BJ (cell line): ENCODE results near the gene FHOD3. TPM values are rescaled to one million over a fixed set of nuclear protein-coding genes. Genes with fewer than 3 reads are reported as not detected.

Experiments
- CTCF ChIA-PET: fragments of 350-600 bp; formaldehyde crosslinking; extraction: SDS; loops from one replicate; lab custom pipeline; 2021; ENCODE audit warnings: antibody characterized with exemption, inconsistent platforms; lab: Yijun Ruan, JAX
- POLR2A ChIA-PET: fragments of 300-600 bp; sonication (Branson Sonifier 250); formaldehyde crosslinking; extraction: SDS; loops from one replicate; lab custom pipeline; 2021; ENCODE audit warnings: antibody characterized with exemption; lab: Charles Lee
- DNase-seq: peaks from one replicate; pipeline ENCODE4 v3.0.0-alpha.2; 2011; ENCODE audit warnings: low read depth
- H3K27me3 ChIP-seq: 2 replicates; pipeline ENCODE4 v1.6.0; 2011; ENCODE audit warnings: low read length; ENCODE audit not compliant: control insufficient read depth, insufficient read depth
- H3K36me3 ChIP-seq: 2 replicates; pipeline ENCODE4 v1.5.1; 2011; ENCODE audit warnings: low read length; ENCODE audit not compliant: control insufficient read depth, insufficient read depth
- H3K4me3 ChIP-seq: 2 replicates; pipeline ENCODE4 v1.5.1; 2011; ENCODE audit warnings: low read depth, mild to moderate bottlenecking, control low read depth, low read length
- CTCF ChIP-seq: IDR thresholded peaks from 2 replicates; pipeline ENCODE4 v1.5.1; 2011; ENCODE audit warnings: low read depth, mild to moderate bottlenecking, control low read depth, inconsistent platforms, low read length, moderate library complexity; ENCODE audit not compliant: insufficient read depth
- polyA plus RNA-seq: library from polyadenylated mRNA; depleted of rRNA; stranded (reverse); fragments of >200 nt; gene quantifications from 2 replicates; pipeline ENCODE4 v1.2.3, GENCODE V29; 2011

FHOD3 gene
- polyA plus RNA-seq, 1 experiment: 24.6 TPM

- Histone ChIP-seq H3K36me3 (no peaks in the 10 kb centered on the region), H3K4me3 (no peak overlapping the region), H3K27me3 (no peaks in the 10 kb centered on the region; the same call in 1 of the 2 replicates)
- CTCF ChIA-PET: no interaction called here
- POLR2A ChIA-PET: no interaction called here
- TF ChIP-seq CTCF: no peak
- peak; percentile 64 for DNase-seq
Observed at GRCh38 chr18:36697905-36698304, 400.4 kb downstream of the FHOD3 start.

- TF ChIP-seq CTCF: no peak
- Histone ChIP-seq H3K4me3 (no peak overlapping the region), H3K36me3 (peaks cover 1% of the 10 kb centered on the region; the same call in 1 of the 2 replicates), H3K27me3 (no peaks in the 10 kb centered on the region; the same call in 1 of the 2 replicates)
- ChIA-PET CTCF (interaction anchor here (1.2 kb wide), 1 partner anchor 13 kb away, joined by 4 read pairs; no protein-coding TSS in a partner anchor), POLR2A (no interaction called here)
- no peak for DNase-seq
Observed at GRCh38 chr18:36700955-36701354, 403.4 kb downstream of the FHOD3 start.

- peaks cover 1% of the 10 kb centered on the region; the same call in 1 of the 2 replicates for H3K36me3 ChIP-seq
- POLR2A ChIA-PET: no interaction called here
- no peak overlapping the region for H3K4me3 ChIP-seq
- no peaks in the 10 kb centered on the region; the same call in 1 of the 2 replicates for H3K27me3 ChIP-seq
- no peak for TF ChIP-seq CTCF
- CTCF ChIA-PET: interaction anchor here (1.0 to 1.2 kb wide), 2 partner anchors 10 to 15 kb away, joined by 3 to 4 read pairs; no protein-coding TSS in a partner anchor
- no peak for DNase-seq
Observed at GRCh38 chr18:36702401-36703013, 405.0 kb downstream of the FHOD3 start.

- ChIA-PET CTCF (interaction anchor here (0.7 to 2.2 kb wide), 2 partner anchors 9 to 16 kb away, joined by 3 to 9 read pairs; no protein-coding TSS in a partner anchor), POLR2A (no interaction called here)
- peaks cover 3% of the 10 kb centered on the region; the same call in 1 of the 2 replicates for H3K36me3 ChIP-seq
- no peaks in the 10 kb centered on the region; the same call in 1 of the 2 replicates for H3K27me3 ChIP-seq
- H3K4me3 ChIP-seq: no peak overlapping the region
- no peak for DNase-seq
- TF ChIP-seq CTCF: no peak
Observed at GRCh38 chr18:36704156-36704555, 406.6 kb downstream of the FHOD3 start.

GRCh38 chr18:36706134-36706881 lies 408.8 kb downstream of the FHOD3 start:
- no peak for TF ChIP-seq CTCF
- Histone ChIP-seq H3K36me3 (peaks cover 7% of the 10 kb centered on the region; the same call in 1 of the 2 replicates), H3K4me3 (no peak overlapping the region), H3K27me3 (no peaks in the 10 kb centered on the region)
- POLR2A ChIA-PET: no interaction called here
- CTCF ChIA-PET: interaction anchor here (1.3 kb wide), 1 partner anchor 12 kb away, joined by 3 read pairs; no protein-coding TSS in a partner anchor
- no peak for DNase-seq
